ENCODE data around the gene CNOT11.
"Not testable (repeated sequence)": the region's sequence is repeated elsewhere in the genome, so short reads cannot be mapped to it uniquely, and the experiment has no call there.

Gene CNOT11

DNA sequence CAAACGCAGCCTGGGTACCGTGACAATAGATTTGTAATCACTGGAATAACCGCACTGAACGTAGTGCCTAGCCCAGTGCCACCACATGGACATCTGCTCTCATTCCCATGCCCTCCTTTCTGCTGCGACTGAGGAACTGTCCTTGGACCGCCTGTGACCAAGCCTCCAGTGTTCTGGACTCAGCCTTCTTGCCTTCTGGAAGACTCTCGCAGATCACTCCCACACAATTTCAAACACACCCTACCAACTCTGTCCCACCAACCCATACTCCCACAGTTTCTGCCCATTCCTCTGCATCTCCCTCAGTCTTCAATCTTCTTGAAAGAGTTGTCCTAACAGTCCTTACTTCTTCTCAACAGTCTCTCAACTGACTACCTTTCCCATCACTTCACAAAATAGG, 53.7 kb downstream of the CNOT11 start:
- Mint-ChIP-seq H3K9me3 (ENCODE audit: low read depth) (no peaks in the 10 kb centered on the region), H3K36me3 (peaks cover 7% of the 10 kb centered on the region), H3K27me3 (no peaks in the 10 kb centered on the region), H3K4me1 (ENCODE audit: low read depth) (peaks cover 76% of the 10 kb centered on the region), H3K4me3 (peak overlapping the region; percentile 92), H3K27ac (peak overlapping the region; percentile 96)

DNA sequence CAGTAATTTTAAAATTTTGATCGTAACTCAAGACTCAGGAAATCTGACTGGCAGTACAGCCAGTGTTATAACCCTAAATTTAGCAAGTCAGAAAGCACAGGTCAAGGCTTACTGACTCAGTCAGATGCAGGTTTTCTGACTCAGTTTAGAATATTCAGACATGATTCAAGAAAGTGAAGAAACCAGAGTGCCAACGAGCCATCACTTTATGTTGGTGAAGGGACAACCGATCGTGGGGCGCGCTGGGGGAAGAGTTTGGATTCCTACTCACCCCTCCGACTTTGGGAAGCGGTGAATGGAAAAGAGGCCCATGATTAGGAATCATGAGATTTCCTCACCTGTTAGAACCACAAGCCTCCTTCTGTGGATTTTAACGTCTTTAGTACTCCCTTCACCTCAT, 54.8 kb downstream of the CNOT11 start:
- Mint-ChIP-seq H3K27me3 (no peaks in the 10 kb centered on the region), H3K4me1 (ENCODE audit: low read depth) (peaks cover 75% of the 10 kb centered on the region), H3K36me3 (peaks cover 3% of the 10 kb centered on the region), H3K27ac (peak overlapping the region; percentile 96), H3K9me3 (ENCODE audit: low read depth) (no peaks in the 10 kb centered on the region), H3K4me3 (peak overlapping the region; percentile 92)

GRCh38 chr2:101307950-101308431, 55.3 kb downstream of the CNOT11 start:
- no peaks in the 10 kb centered on the region for H3K9me3 Mint-ChIP-seq (ENCODE audit: low read depth)
- peak overlapping the region; percentile 96 for H3K27ac Mint-ChIP-seq
- H3K27me3 Mint-ChIP-seq: no peaks in the 10 kb centered on the region
- peaks cover 3% of the 10 kb centered on the region for H3K36me3 Mint-ChIP-seq
- peak overlapping the region; percentile 92 for H3K4me3 Mint-ChIP-seq
- H3K4me1 Mint-ChIP-seq (ENCODE audit: low read depth): peaks cover 73% of the 10 kb centered on the region

DNA sequence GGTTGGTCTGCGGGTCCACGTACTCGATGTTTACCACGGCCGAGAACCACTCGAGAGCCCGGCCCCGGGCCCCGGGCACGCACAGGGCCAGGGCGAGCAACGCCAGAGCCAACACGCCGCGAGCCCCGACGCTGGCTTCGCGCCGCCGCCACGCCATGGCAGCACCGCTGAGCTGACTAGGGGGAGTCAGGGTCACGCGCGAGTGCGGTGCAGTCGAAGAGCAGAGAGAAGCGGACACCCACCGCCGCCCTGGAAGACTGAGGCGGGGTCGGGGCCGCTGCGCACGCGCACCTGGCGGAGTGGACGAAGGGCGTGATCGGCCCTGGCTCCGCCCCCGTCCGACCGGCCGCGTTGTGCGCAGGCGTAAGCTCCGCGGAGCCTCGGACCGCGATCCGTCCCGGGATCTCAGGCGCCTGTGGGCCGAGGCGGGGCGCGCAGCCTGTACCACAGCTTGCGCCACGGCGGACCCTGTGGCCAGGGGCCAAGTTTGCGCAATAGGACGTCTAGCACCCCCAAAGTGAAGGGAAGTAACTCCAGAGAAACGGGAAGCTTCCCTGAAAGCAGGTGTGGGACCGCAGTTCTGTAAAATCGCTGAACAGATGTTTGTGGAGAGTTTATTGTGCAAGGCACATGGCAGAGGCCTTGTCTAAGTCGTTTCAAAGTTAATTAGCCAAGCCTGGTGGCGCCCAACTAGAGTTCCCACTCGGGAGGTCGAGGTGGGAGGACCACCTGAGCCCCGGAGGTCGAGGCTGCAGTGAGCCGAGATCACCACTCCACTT, 55.9 kb downstream of the CNOT11 start, which contains the start of gene RNF149:
RNF149 (minus strand) TSS at position 270 of the 779 bp plus-strand sequence; CDS start at position 157, 113 bp downstream.
- Mint-ChIP-seq H3K4me1 (ENCODE audit: low read depth) (peaks cover 71% of the 10 kb centered on the region), H3K27ac (peak within 1 kb of the TSS; percentile 96), H3K4me3 (peak within 1 kb of the TSS; percentile 92), H3K36me3 (peaks cover 3% of the 10 kb centered on the region), H3K9me3 (ENCODE audit: low read depth) (no peaks in the 10 kb centered on the region), H3K27me3 (no peaks in the 10 kb centered on the region)

DNA sequence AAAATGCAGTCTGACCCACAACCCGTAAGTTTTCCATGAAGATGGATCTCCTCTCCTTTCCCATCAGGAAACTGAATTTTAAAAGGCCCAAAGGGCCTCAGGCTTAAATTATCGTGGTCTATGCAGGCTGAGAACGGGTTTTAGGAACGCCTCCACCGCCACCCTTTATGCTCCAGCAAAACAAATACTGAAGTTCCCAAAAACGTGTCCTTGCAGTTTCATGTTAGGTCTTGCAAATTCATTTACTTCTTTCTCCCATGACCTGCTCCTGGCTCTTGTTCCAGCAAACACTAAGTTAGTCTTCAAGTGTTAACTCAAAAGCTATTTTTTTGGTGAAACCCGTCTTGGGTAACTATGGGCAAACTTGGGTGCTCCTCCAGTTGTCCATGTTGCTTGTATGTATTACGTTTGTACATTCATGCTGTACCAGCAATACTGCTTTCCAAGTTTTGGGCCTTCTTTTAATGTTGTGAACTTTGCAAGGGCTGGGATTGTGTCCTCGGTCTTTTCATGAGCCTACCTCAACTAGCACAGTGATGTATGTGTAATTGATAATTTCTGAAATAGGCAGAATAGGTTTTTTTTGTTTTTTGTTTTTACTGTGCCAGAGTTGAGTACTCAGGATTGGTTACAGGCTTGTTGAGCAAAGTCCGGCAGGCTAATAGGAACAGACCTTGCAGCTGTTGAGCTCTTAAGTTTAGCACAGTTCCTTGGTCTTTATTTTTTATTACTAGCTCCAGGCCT, 57.6 kb downstream of the CNOT11 start:
- Mint-ChIP-seq H3K27ac (peak overlapping the region; percentile 82), H3K9me3 (ENCODE audit: low read depth) (no peaks in the 10 kb centered on the region), H3K4me1 (ENCODE audit: low read depth) (peaks cover 58% of the 10 kb centered on the region), H3K36me3 (peaks cover 3% of the 10 kb centered on the region), H3K27me3 (no peaks in the 10 kb centered on the region), H3K4me3 (peak overlapping the region; percentile 74)

DNA sequence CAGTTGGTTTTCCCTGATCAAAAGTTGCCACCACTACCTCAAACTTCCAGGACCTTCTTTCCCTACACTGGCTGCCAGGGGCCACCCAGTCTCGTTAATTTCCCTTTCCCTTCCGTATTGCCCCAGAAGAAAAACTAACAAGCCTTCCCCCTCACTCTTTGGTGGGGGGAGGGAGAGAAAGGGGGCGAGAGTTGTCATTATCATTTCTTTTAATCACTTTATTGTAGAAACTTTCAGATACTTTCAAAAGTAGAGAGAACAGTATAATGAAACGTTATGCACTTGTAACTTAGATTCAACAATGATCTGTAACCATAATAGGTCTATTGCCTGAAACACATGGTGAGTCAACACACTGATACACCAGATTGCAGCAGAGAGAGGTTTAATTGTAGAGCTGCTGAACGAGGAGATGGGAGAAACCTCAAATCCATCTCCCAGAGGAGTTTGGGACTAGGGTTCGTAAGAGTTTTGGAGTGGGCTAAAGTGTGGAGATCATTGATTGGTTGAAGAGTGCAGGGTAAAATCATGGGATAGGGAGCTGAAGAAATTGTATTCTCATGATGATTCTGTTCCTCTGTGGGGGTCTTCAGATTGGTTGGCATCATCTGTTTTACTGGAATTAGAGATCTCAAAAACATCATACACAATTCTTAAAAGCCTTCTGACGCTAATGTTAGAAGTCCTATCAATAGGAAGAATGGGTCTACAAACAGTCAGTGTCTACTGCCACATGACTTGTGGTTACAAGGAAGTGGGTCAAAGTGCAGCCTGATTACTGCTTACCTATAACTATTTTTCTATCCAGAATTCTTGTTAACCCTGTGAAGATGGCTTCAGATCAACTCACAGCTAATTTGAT, 58.4 kb downstream of the CNOT11 start:
- Mint-ChIP-seq H3K27ac (peak overlapping the region; percentile 82), H3K9me3 (ENCODE audit: low read depth) (no peaks in the 10 kb centered on the region)

DNA sequence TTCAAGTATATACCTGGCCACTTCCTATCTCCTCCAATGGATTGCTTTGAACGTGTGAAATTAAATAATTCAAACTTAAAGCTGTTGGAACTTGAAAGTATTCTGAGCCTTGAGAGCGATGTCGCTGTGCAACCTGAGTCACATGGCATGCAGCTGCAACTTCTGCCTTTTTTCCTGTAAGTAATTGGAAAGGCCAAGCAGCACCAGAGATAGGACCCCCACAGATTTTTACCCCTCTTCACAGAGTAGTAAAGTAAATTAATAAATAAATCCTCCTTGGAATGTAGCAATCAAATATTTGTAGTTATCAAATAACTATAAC, 59.0 kb downstream of the CNOT11 start:
- H3K9me3 Mint-ChIP-seq (ENCODE audit: low read depth): no peaks in the 10 kb centered on the region
- H3K27ac Mint-ChIP-seq: peak overlapping the region; percentile 82
- no peaks in the 10 kb centered on the region for H3K36me3 Mint-ChIP-seq
- peaks cover 59% of the 10 kb centered on the region for H3K4me1 Mint-ChIP-seq (ENCODE audit: low read depth)
- no peaks in the 10 kb centered on the region for H3K27me3 Mint-ChIP-seq
- H3K4me3 Mint-ChIP-seq: peak overlapping the region; percentile 74

More for the DNA sequence above, 58.4 kb downstream of the CNOT11 start:
- H3K4me1 Mint-ChIP-seq (ENCODE audit: low read depth): peaks cover 58% of the 10 kb centered on the region
- H3K36me3 Mint-ChIP-seq: no peaks in the 10 kb centered on the region
- peak overlapping the region; percentile 74 for H3K4me3 Mint-ChIP-seq
- H3K27me3 Mint-ChIP-seq: no peaks in the 10 kb centered on the region

- H3K4me1 Mint-ChIP-seq (ENCODE audit: low read depth): peaks cover 29% of the 10 kb centered on the region
- H3K9me3 Mint-ChIP-seq (ENCODE audit: low read depth); H3K27me3 Mint-ChIP-seq; H3K4me3 Mint-ChIP-seq; H3K36me3 Mint-ChIP-seq; H3K27ac Mint-ChIP-seq: not testable (repeated sequence)
Observed at GRCh38 chr2:101316568-101316967, 63.9 kb downstream of the CNOT11 start.
